ENCODE data around the gene MED13L. TPM values are rescaled to one million over a fixed set of nuclear protein-coding genes. Genes with fewer than 3 reads are reported as not detected.

Gene MED13L
- total RNA-seq, 1 experiment from 2014 or later: 94.1 TPM

- ChIA-PET POLR2A (ENCODE audit: low non-redundant PET) (no interaction called here), CTCF (no interaction called here)
- Histone ChIP-seq H3K4me1 (ENCODE audit: insufficient read depth, low read length, poor library complexity, severe bottlenecking) (peaks cover 44% of the 10 kb centered on the region), H3K27ac (ENCODE audit: low read depth, low read length, poor library complexity, severe bottlenecking) (no peak overlapping the region), H3K36me3 (ENCODE audit: insufficient read depth, low read length, poor library complexity, severe bottlenecking) (no peaks in the 10 kb centered on the region), H3K9me3 (ENCODE audit: low read depth, low read length, poor library complexity, severe bottlenecking) (no peaks in the 10 kb centered on the region), H3K27me3 (replicated peaks; ENCODE audit: insufficient read depth, low read depth, low read length, poor library complexity) (no peaks in the 10 kb centered on the region), H3K4me3 (ENCODE audit: low read depth, low read length, poor library complexity, severe bottlenecking) (no peak overlapping the region)
- no peak for DNase-seq (ENCODE audit: low spot score)
- no peak for TF ChIP-seq CTCF (conservative IDR thresholded peaks at IDR 0.05; ENCODE audit: low read depth, low read length)
- no peak for TF ChIP-seq EZH2 (IDR thresholded peaks at IDR 0.05; ENCODE audit: borderline replicate concordance, low read depth, low read length, poor library complexity, severe bottlenecking)
- intact Hi-C loops (cut with micrococcal nuclease; ENCODE audit: unreplicated experiment): no loop called here
- BruUV-seq (replicated peaks): no TSS peak
These were observed 220.1 kb downstream of the MED13L start for GRCh38 chr12:116057356-116057755.

- Histone ChIP-seq H3K9me3 (ENCODE audit: low read depth, low read length, poor library complexity, severe bottlenecking) (no peaks in the 10 kb centered on the region), H3K4me1 (ENCODE audit: insufficient read depth, low read length, poor library complexity, severe bottlenecking) (peaks cover 57% of the 10 kb centered on the region), H3K27ac (ENCODE audit: low read depth, low read length, poor library complexity, severe bottlenecking) (no peak overlapping the region), H3K36me3 (ENCODE audit: insufficient read depth, low read length, poor library complexity, severe bottlenecking) (no peaks in the 10 kb centered on the region), H3K4me3 (ENCODE audit: low read depth, low read length, poor library complexity, severe bottlenecking) (no peak overlapping the region), H3K27me3 (replicated peaks; ENCODE audit: insufficient read depth, low read depth, low read length, poor library complexity) (no peaks in the 10 kb centered on the region)
- BruUV-seq (replicated peaks): no TSS peak
- TF ChIP-seq CTCF (conservative IDR thresholded peaks at IDR 0.05; ENCODE audit: low read depth, low read length) (no peak), EZH2 (IDR thresholded peaks at IDR 0.05; ENCODE audit: borderline replicate concordance, low read depth, low read length, poor library complexity, severe bottlenecking) (no peak)
- CTCF ChIA-PET: no interaction called here
- DNase-seq (ENCODE audit: low spot score): peak; percentile 47
- intact Hi-C loops (cut with micrococcal nuclease; ENCODE audit: unreplicated experiment): no loop called here
- POLR2A ChIA-PET (ENCODE audit: low non-redundant PET): no interaction called here
These were observed 221.4 kb downstream of the MED13L start for GRCh38 chr12:116055895-116056607.

- TF ChIP-seq CTCF (conservative IDR thresholded peaks at IDR 0.05; ENCODE audit: low read depth, low read length) (no peak), EZH2 (IDR thresholded peaks at IDR 0.05; ENCODE audit: borderline replicate concordance, low read depth, low read length, poor library complexity, severe bottlenecking) (no peak)
- no TSS peak for BruUV-seq (replicated peaks)
- no peak for DNase-seq (ENCODE audit: low spot score)
- Histone ChIP-seq H3K4me1 (ENCODE audit: insufficient read depth, low read length, poor library complexity, severe bottlenecking) (peaks cover 74% of the 10 kb centered on the region), H3K36me3 (ENCODE audit: insufficient read depth, low read length, poor library complexity, severe bottlenecking) (no peaks in the 10 kb centered on the region), H3K27ac (ENCODE audit: low read depth, low read length, poor library complexity, severe bottlenecking) (no peak overlapping the region), H3K9me3 (ENCODE audit: low read depth, low read length, poor library complexity, severe bottlenecking) (no peaks in the 10 kb centered on the region), H3K4me3 (ENCODE audit: low read depth, low read length, poor library complexity, severe bottlenecking) (no peak overlapping the region), H3K27me3 (replicated peaks; ENCODE audit: insufficient read depth, low read depth, low read length, poor library complexity) (no peaks in the 10 kb centered on the region)
- ChIA-PET CTCF (no interaction called here), POLR2A (ENCODE audit: low non-redundant PET) (interaction anchor here (0.7 kb wide), 1 partner anchor 281 kb away, joined by 3 read pairs; no protein-coding TSS in a partner anchor)
- intact Hi-C loops (cut with micrococcal nuclease; ENCODE audit: unreplicated experiment): no loop called here
These were observed 223.2 kb downstream of the MED13L start for GRCh38 chr12:116054280-116054679.

Data from A673 (cell line).